Measurements from ENCODE around the gene ZFP91.

DNA sequence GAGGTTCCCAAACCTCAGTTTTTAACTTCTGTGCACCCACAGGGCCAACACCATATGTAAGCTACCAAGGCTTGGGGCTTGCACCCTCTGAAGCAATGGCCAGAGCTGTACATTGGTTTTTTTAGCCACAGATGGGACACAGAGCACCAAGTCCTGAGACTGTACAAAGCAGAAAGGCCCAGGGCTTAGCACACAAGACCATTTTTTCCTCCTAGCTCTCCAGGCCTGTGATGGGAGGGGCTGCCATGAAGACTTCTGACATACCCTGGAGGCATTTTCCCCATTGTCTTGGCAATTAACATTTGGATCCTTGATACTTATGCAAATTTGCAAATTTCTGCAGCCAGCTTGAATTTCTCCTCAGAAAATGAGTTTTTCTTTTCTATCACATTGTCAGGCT, 67.0 kb downstream of the ZFP91 start:
- TF ChIP-seq, protein P1, sequence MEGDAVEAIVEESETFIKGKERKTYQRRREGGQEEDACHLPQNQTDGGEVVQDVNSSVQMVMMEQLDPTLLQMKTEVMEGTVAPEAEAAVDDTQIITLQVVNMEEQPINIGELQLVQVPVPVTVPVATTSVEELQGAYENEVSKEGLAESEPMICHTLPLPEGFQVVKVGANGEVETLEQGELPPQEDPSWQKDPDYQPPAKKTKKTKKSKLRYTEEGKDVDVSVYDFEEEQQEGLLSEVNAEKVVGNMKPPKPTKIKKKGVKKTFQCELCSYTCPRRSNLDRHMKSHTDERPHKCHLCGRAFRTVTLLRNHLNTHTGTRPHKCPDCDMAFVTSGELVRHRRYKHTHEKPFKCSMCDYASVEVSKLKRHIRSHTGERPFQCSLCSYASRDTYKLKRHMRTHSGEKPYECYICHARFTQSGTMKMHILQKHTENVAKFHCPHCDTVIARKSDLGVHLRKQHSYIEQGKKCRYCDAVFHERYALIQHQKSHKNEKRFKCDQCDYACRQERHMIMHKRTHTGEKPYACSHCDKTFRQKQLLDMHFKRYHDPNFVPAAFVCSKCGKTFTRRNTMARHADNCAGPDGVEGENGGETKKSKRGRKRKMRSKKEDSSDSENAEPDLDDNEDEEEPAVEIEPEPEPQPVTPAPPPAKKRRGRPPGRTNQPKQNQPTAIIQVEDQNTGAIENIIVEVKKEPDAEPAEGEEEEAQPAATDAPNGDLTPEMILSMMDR (conservative IDR thresholded peaks at IDR 0.05; ENCODE audit: low read depth, low read length), result no peak
- no peak for TF ChIP-seq EZH2phosphoT487 (IDR thresholded peaks at IDR 0.05; ENCODE audit: borderline replicate concordance, low read length)
